ENCODE results near the gene COMMD4. TPM values are rescaled to one million over a fixed set of nuclear protein-coding genes. Genes with fewer than 3 reads are reported as not detected.
"Not testable (repeated sequence)": the region's sequence is repeated elsewhere in the genome, so short reads cannot be mapped to it uniquely, and the experiment has no call there.

The COMMD4 gene
- total and polyA plus RNA-seq, 5 donors: 33.7 to 52.1 (median 39.2) TPM

- H3K27me3 ChIP-seq (ENCODE audit: control insufficient read depth, insufficient read depth); H3K4me1 ChIP-seq (ENCODE audit: control insufficient read depth, insufficient read depth, low read length); DNase-seq; H3K4me3 ChIP-seq (ENCODE audit: low read length); intact Hi-C loops (cut with DNase I); H3K27ac ChIP-seq (ENCODE audit: low read length); H3K9me3 ChIP-seq (ENCODE audit: control insufficient read depth, low read length); ATAC-seq: not testable (repeated sequence)
- 74% methylated on average over 7 of the region's 7 CpGs for WGBS
Measured at GRCh38 chr15:75332093-75332492, 3.8 kb upstream of the COMMD4 start.

- 90% methylated on average over 15 of the region's 15 CpGs for WGBS
- DNase-seq; H3K27ac ChIP-seq (ENCODE audit: low read length); H3K4me3 ChIP-seq (ENCODE audit: low read length); H3K9me3 ChIP-seq (ENCODE audit: control insufficient read depth, low read length); intact Hi-C loops (cut with DNase I); ATAC-seq; H3K27me3 ChIP-seq (ENCODE audit: control insufficient read depth, insufficient read depth); H3K4me1 ChIP-seq (ENCODE audit: control insufficient read depth, insufficient read depth, low read length): not testable (repeated sequence)
Measured at GRCh38 chr15:75333654-75334419, 2.0 kb upstream of the COMMD4 start.

- H3K27me3 ChIP-seq (ENCODE audit: control insufficient read depth, insufficient read depth): no peaks in the 10 kb centered on the region
- H3K4me3 ChIP-seq (ENCODE audit: low read length): peak overlapping the region; percentile 86
- DNase-seq: no peak
- ATAC-seq: no peak
- 45% methylated on average over 3 of the region's 3 CpGs for whole genome bisulfite sequencing
- H3K9me3 ChIP-seq (ENCODE audit: control insufficient read depth, low read length): no peaks in the 10 kb centered on the region
- intact Hi-C loops (cut with DNase I): no loop called here
- H3K4me1 ChIP-seq (ENCODE audit: control insufficient read depth, insufficient read depth, low read length): peaks cover 6% of the 10 kb centered on the region
- no peak overlapping the region for H3K27ac ChIP-seq (ENCODE audit: low read length)
Measured at GRCh38 chr15:75335313-75335704, 554 bp upstream of the COMMD4 start.

- H3K27me3 ChIP-seq (ENCODE audit: control insufficient read depth, insufficient read depth): no peaks in the 10 kb centered on the region
- H3K9me3 ChIP-seq (ENCODE audit: control insufficient read depth, low read length): no peaks in the 10 kb centered on the region
- no peak for DNase-seq
- ATAC-seq: peak in 1 of 2 donors; percentile 3
- H3K4me3 ChIP-seq (ENCODE audit: low read length): no peak overlapping the region
- intact Hi-C loops (cut with DNase I): no loop called here
- peaks cover 6% of the 10 kb centered on the region for H3K4me1 ChIP-seq (ENCODE audit: control insufficient read depth, insufficient read depth, low read length)
- H3K27ac ChIP-seq (ENCODE audit: low read length): no peak overlapping the region
- 87% methylated on average over 11 of the region's 11 CpGs for WGBS
Measured at GRCh38 chr15:75338661-75339240, 2.9 kb downstream of the COMMD4 start.

GRCh38 chr15:75339531-75340240, 3.8 kb downstream of the COMMD4 start:
- intact Hi-C loops (cut with DNase I): no loop called here
- ATAC-seq (no peak), DNase-seq (no peak)
- 89% methylated on average over 13 of the region's 13 CpGs for WGBS
- Histone ChIP-seq H3K27ac (ENCODE audit: low read length) (no peak overlapping the region), H3K9me3 (ENCODE audit: control insufficient read depth, low read length) (no peaks in the 10 kb centered on the region), H3K27me3 (ENCODE audit: control insufficient read depth, insufficient read depth) (no peaks in the 10 kb centered on the region), H3K4me3 (ENCODE audit: low read length) (no peak overlapping the region), H3K4me1 (ENCODE audit: control insufficient read depth, insufficient read depth, low read length) (peaks cover 6% of the 10 kb centered on the region)

GRCh38 chr15:75342221-75342620, 6.4 kb downstream of the COMMD4 start:
- H3K27me3 ChIP-seq (ENCODE audit: control insufficient read depth, insufficient read depth): no peaks in the 10 kb centered on the region
- no peaks in the 10 kb centered on the region for H3K9me3 ChIP-seq (ENCODE audit: control insufficient read depth, low read length)
- ATAC-seq: no peak
- intact Hi-C loops (cut with DNase I): no loop called here
- 90% methylated on average over 6 of the region's 6 CpGs for WGBS
- no peak overlapping the region for H3K4me3 ChIP-seq (ENCODE audit: low read length)
- no peak overlapping the region for H3K27ac ChIP-seq (ENCODE audit: low read length)
- no peak for DNase-seq
- H3K4me1 ChIP-seq (ENCODE audit: control insufficient read depth, insufficient read depth, low read length): no peaks in the 10 kb centered on the region

- intact Hi-C loops (cut with DNase I); H3K4me1 ChIP-seq (ENCODE audit: control insufficient read depth, insufficient read depth, low read length); DNase-seq; H3K4me3 ChIP-seq (ENCODE audit: low read length); H3K27ac ChIP-seq (ENCODE audit: low read length); H3K9me3 ChIP-seq (ENCODE audit: control insufficient read depth, low read length); ATAC-seq; H3K27me3 ChIP-seq (ENCODE audit: control insufficient read depth, insufficient read depth): not testable (repeated sequence)
- WGBS: 47% methylated on average over 8 of the region's 8 CpGs
Measured at GRCh38 chr15:75343953-75344352, 8.1 kb downstream of the COMMD4 start.

- DNase-seq: peak in 1 of 3 donors; percentile 58
- Histone ChIP-seq H3K4me1 (ENCODE audit: control insufficient read depth, insufficient read depth, low read length) (peaks cover 6% of the 10 kb centered on the region), H3K4me3 (ENCODE audit: low read length) (peak within 1 kb of the TSS; percentile 89), H3K27me3 (ENCODE audit: control insufficient read depth, insufficient read depth) (no peaks in the 10 kb centered on the region), H3K9me3 (ENCODE audit: control insufficient read depth, low read length) (no peaks in the 10 kb centered on the region), H3K27ac (ENCODE audit: low read length) (peak within 1 kb of the TSS; percentile 69)
- intact Hi-C loops (cut with DNase I): no loop called here
- 21% methylated on average over 20 of the region's 20 CpGs for WGBS
- peak in 1 of 2 donors; percentile 6 for ATAC-seq
Measured at GRCh38 chr15:75346796-75347221, 10.9 kb downstream of the COMMD4 start, which contains the start of gene NEIL1. TSS of gene NEIL1 (plus strand) at chr15:75347039. CDS start at chr15:75348906, 1,867 bp downstream.

GRCh38 chr15:75347222-75348033, 11.6 kb downstream of the COMMD4 start:
- H3K9me3 ChIP-seq (ENCODE audit: control insufficient read depth, low read length): no peaks in the 10 kb centered on the region
- H3K4me1 ChIP-seq (ENCODE audit: control insufficient read depth, insufficient read depth, low read length): peaks cover 6% of the 10 kb centered on the region
- WGBS: under 1% methylated on average over 65 of the region's 65 CpGs
- intact Hi-C loops (cut with DNase I): no loop called here
- H3K4me3 ChIP-seq (ENCODE audit: low read length): peak overlapping the region; percentile 89
- H3K27me3 ChIP-seq (ENCODE audit: control insufficient read depth, insufficient read depth): no peaks in the 10 kb centered on the region
- peak; percentile 75 to 78 for ATAC-seq
- peak overlapping the region; percentile 69 for H3K27ac ChIP-seq (ENCODE audit: low read length)
- DNase-seq: peak; percentile 73 to 89 (median 89)

- DNase-seq: peak in 2 of 3 donors; percentile 74 to 78
- Histone ChIP-seq H3K27me3 (ENCODE audit: control insufficient read depth, insufficient read depth) (no peaks in the 10 kb centered on the region), H3K27ac (ENCODE audit: low read length) (no peak overlapping the region), H3K4me1 (ENCODE audit: control insufficient read depth, insufficient read depth, low read length) (peaks cover 6% of the 10 kb centered on the region), H3K4me3 (ENCODE audit: low read length) (peak overlapping the region; percentile 89), H3K9me3 (ENCODE audit: control insufficient read depth, low read length) (no peaks in the 10 kb centered on the region)
- ATAC-seq: peak; percentile 38 to 49
- intact Hi-C loops (cut with DNase I): no loop called here
- WGBS: under 1% methylated on average over 45 of the region's 45 CpGs
Measured at GRCh38 chr15:75348034-75348561, 12.2 kb downstream of the COMMD4 start.

All from right cardiac atrium (tissue), 5 donors.